ENCODE measurements around the gene ANKRD23. TPM values are rescaled to one million over a fixed set of nuclear protein-coding genes. Genes with fewer than 3 reads are reported as not detected.
"Not testable (repeated sequence)": the region's sequence is repeated elsewhere in the genome, so short reads cannot be mapped to it uniquely, and the experiment has no call there.

ANKRD23 gene
- total RNA-seq, result 0.46 and 1.3 TPM in 2 replicates

GRCh38 chr2:96843538-96844268 lies at the start of gene ANKRD23:
TSS of gene ANKRD23 (minus strand) at chr2:96844021. CDS start at chr2:96843992, 29 bp downstream.
- DNase-seq (ENCODE audit: low read depth, low spot score), result no peak

DNA sequence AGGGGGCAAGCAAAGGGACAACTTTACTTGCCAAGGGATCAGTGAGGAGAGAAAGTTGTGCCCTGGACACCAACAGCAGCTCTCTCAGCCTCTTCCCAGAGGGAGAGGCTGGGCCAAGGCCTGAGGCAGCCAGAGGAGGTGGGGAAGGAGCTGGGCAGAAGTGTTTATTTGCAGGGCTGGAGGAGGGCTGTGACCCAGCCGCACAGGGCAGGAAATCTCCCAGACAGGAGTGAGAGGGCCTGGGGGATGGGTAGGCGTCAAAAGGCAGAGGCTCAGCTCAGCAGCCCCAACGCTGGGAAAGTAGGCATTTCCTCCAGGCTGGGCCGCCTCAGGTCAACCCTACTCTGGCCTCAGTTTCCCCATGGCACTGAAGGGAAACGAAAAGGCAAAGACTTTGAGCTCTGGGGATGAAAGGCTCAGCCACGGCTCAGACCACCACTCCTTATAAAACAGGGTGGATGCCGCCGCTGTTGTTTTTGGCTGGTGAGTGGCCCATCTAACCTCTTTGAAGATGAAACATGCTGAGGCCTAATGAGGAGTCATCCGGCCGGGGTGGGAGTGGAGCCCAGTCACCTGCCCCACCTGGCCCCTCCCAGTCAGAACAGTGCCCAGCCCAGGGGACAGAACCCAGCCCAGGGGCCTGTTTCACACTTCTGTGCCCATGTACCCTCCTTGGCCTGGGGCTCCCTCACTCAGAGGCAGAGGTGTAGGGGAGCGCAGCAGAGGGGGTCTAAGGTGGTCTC lies 47.9 kb upstream of the ANKRD23 start:
- no peak for DNase-seq (ENCODE audit: low read depth, low spot score)

- no peak for DNase-seq (ENCODE audit: low read depth, low spot score)
Measured at GRCh38 chr2:96890726-96891385, 47.0 kb upstream of the ANKRD23 start.

DNA sequence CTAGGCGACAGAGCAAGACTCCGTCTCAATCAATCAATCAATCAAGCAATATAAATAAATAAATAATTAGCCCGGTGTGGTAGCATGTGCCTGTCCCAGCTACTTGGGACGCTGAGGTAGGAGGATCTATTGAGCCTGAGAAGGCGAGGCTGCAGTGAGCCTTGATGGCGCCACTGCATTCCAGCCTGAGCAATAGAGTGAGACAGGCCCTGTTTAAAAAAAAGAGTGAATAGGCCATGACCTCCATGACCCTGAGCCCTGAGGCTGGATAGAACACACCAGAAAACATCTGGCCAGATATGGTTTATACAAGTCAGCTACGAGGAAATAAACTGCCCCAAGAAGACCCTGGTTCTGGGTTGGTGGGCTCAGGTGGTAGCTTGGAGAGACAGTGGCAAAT lies 46.4 kb upstream of the ANKRD23 start:
- DNase-seq (ENCODE audit: low read depth, low spot score), result no peak

GRCh38 chr2:96889502-96889901 lies 45.7 kb upstream of the ANKRD23 start:
- not testable (repeated sequence) for DNase-seq (ENCODE audit: low read depth, low spot score)

DNA sequence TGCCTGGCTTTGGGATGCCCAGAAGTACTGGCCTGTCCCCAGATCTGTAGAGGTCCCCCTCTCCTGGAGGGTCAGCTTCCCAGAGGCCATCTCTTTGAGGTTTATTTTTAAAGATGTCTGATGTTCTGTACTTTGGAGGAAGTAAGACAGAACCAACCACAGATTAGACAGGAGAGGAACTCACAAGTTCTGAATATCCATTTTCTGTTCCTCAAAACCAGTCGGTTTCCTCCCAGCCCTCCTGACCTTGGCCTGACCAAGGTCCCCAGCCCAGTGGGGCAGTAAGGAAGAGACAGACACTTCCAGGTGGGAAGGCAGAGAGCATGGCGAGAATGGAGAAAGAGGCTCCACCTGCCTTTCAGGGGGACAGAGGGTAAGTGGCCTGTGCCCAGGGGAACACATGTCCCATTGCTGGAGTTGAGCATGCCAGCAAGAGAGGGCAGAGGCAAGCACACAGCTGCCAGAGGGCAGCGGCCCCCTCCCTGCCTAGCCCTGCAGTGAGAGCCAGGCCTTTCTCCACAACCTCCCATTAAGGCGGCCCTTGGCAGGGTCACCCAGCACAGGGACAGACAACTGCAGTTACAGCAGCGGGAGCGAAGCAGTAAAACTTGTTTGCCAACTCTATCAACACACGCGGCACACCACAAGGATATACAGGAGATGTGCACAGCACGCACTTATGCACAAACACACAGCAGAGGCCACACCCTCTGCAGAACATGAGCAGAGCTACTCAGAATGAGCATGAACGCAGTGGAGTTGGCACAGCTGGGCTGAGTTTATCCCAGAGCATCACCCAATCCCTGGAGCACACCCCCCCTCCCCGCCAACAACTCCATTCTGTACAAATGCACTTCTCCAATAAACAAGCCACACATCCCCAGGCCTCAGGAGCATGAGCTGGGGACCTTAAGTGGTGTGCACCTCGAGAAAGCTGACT lies 44.5 kb upstream of the ANKRD23 start:
- DNase-seq (ENCODE audit: low read depth, low spot score), result no peak

GRCh38 chr2:96887493-96888012 lies 43.7 kb upstream of the ANKRD23 start:
- no peak for DNase-seq (ENCODE audit: low read depth, low spot score)

DNA sequence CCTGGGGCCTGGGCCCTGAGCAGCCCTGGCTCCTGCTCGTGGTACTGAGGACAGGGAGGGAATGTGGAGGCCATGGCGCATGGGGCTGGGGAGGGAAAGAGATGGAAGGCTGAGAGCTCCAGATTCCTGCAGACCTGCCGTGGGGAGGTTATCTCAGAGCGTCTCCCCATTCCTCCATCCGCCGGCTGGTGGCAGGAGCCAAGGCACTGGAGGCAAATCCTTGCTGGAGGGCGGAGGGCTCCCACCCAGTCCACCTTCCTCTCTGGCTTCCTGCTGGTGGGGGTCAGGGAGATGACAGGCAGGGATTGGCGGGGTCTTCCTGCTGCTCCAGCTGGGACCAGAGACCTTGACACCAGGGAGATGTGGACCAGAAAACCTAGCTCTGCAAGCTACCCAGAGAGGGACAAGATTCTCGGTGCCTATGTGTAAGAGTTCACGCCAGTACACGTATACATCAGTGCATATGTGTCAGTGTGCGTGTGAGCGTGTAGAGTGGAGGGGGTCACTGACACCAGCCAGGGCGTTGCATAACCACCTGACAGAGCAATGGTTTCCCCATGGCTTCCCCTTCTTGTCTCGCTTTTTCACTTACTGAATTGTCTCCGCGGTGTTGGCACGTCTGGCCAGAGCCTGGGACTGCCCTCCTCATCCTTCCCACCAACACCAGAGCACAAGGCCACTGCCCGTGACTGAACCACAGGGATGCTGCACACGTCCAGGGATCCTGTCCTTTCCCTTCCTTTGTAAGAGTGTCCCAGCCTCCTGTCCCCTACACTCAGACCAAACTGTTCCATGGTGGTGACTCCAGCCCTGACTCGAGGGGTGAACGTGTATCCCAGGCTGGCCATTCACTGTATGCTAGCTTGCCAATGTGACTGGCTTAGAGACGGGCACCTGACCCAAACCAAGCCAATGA lies 41.9 kb upstream of the ANKRD23 start:
- DNase-seq (ENCODE audit: low read depth, low spot score), result no peak

DNA sequence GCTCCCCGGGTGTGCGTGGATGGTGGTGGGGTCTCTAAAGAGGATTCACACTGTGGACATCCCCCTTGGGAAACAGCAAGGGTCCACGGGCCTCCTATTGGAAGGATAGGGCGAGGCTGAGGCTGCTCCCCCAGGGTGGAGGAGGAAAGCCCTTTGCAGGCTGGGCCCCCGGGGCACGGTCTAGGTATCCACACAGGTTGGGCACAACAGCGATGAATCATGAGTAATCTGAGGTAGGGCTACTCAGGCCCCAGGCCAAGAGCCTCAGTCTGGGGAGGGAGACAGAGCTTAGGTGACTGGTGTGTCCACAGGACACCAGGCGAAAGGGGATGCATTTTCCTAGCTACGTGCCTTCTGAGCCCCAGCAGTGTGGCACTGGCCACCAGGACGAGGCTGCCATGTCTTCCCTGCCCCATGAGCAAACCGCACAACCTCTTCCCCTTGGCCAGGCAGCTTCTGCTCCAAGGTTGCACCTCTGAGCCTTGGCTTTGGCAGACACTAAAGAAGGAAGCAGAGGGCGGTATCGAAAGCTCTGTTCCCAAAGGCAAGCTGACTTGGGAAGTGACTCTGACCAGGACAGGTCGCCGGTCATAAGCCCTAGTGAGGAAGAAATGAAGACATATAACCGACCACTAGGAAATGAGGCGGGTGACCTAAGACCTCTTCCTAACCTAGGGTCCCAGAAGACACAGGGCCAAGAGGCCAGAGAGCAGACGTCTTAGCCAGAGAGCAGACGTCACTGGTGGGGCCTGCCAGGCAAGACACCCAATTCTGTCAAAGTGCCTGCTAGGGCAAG lies 40.7 kb upstream of the ANKRD23 start:
- no peak for DNase-seq (ENCODE audit: low read depth, low spot score)

DNA sequence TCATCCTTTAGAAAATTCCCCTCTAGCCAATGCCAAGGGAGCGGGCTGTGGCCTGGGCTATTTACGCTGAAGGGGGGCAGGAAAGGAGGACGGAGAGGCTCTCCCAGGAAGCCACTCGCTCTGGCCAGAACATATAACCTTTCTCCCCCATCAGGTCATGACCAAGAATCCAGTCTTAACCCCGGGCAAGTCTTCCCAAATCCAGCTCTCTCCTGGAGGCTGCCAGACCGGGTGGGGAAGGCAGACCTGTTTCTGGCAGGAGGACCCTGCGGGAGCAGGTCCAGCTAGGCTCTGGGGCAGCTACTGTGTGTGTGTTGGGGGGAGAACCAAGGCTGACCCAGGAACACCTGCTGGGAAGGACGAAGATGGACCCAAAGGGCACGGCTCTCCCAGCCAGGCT lies 39.5 kb upstream of the ANKRD23 start:
- DNase-seq (ENCODE audit: low read depth, low spot score), result no peak

DNA sequence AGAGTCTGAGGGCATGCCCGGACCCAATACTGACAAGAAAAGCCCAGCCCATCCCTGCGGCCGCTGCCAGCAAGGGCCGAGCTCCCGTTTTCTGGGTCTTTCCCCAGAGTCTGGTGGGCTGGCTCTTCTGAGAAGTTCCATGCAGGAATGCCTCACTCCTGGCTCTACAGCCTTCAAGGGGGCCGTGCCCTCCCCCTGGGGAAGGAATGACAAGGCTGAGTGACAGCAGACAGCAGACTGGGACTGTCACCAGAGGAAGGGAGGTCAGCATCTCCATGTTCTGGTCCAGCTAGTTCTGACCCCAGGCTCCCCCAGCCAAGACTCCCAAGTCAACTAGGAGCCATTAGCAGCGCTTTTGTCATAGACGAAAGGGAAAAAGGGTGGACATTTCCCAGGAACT lies 39.1 kb upstream of the ANKRD23 start:
- DNase-seq (ENCODE audit: low read depth, low spot score), result no peak

DNA sequence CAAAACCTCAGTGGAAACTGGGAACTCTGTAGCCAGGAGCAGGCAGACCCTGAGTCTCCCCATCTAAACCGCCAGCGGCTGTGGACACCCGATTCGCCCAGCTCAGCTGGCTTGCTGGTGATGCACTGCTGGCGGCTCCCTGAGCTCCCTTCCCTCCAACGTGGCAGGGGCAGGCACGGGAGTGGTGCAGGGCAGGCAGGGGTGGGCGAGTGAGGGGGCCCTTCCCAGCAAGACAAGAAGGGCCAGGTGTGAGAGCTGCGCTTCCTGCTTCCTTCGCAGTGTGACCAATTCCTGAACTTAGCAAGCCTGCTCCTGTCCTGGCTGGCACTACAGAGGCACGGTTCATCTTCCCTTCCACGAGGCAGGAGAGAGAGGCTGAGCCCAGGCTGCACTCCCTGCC lies 38.4 kb upstream of the ANKRD23 start:
- DNase-seq (ENCODE audit: low read depth, low spot score), result no peak

DNA sequence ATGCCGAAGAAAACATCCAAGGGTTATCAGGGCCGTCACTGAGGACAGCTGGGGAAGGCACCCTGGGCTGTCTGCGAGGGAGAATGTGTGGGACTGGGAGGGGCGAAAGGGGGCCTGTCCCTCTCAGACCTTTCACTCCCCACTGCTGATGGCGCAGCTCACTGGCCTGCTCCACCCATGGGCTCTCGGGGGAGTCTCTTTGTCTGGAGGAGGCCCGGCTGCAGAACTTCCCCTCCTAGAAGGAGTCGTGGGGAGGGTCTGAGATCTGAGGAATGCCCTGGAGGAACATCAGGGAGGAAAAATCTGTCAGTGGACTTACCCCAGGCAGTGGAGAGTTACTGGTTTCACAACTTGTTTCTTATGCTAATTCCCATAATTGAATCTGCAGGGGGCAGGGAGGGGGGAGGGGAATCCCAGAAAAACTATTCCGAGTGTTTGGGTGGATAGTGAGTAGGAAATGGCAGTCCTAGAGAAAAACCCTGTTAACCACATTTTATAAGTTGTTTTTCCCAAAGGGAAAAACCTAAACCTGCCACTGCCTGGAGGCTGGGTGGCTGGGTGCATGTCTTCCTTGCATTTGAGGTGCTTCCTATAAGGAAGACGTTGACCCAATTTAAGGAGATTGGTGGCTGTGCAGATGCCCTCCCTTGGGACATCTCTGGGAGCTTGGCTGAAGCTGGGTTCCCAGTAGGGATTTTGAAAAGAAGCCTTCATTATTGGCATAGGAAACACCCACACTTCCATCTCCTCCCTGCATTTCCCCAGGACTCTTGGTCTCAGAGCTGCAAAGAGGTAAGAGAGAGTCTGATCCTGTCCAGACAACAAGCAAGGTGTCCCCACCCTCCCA lies 37.8 kb upstream of the ANKRD23 start:
- DNase-seq (ENCODE audit: low read depth, low spot score), result no peak

GRCh38 chr2:96880891-96881273 lies 37.1 kb upstream of the ANKRD23 start:
- no peak for DNase-seq (ENCODE audit: low read depth, low spot score)

- DNase-seq (ENCODE audit: low read depth, low spot score), result no peak
Measured at GRCh38 chr2:96879545-96880040, 35.8 kb upstream of the ANKRD23 start.

- DNase-seq (ENCODE audit: low read depth, low spot score), result no peak
Measured at GRCh38 chr2:96878796-96879544, 35.1 kb upstream of the ANKRD23 start.

DNA sequence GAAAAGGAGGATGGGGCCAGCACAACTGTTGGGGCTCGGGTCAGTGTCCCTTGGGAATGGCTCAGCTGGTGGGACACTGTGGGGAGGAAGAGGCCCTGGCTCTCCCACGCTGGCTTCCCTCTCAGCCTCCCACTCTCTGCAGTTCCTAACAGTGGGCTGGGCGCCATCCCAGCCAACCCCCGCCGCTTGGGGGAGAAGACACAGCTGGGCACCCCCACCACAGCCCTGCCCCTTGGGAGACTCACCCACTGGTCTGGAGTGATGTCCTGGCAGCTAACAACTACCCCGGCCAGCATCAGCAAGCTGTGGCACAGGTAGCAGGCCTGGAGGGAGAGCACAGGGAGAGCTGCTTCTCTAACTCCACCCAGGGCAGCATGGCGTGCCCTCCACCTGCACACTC lies 34.4 kb upstream of the ANKRD23 start:
- DNase-seq (ENCODE audit: low read depth, low spot score), result no peak
